Esophagus squamous epithelium (tissue), 5 donors: ENCODE results near the gene PPARA. TPM values are rescaled to one million over a fixed set of nuclear protein-coding genes. Genes with fewer than 3 reads are reported as not detected.

Experiments used
- DNase-seq: peaks from one replicate; lab custom pipeline; 2025; lab: John Stamatoyannopoulos, UW
- H3K27ac ChIP-seq, 4 donors: fragments of 200-600 bp; sonication (generic); one replicate each; pipeline ENCODE4 v1.5.1; 2016 to 2019; ENCODE audit warnings: mild to moderate bottlenecking in 1 of 4
- H3K27me3 ChIP-seq, 4 donors: fragments of 200-600 bp; sonication (generic); 1 replicate in 3 of 4; 2 replicates in 1 of 4; pipeline versions ENCODE4 v1.5.1 to v1.6.0; 2017 to 2021; ENCODE audit warnings: antibody characterized with exemption in 1 of 4
- H3K36me3 ChIP-seq, 3 donors: fragments of 200-600 bp; sonication (generic); one replicate each; pipeline ENCODE4 v1.5.1; 2016 to 2019
- H3K4me1 ChIP-seq, 3 donors: fragments of 200-600 bp; sonication (generic); one replicate each; pipeline ENCODE4 v1.5.1; 2017 to 2019
- H3K4me3 ChIP-seq, 4 donors: fragments of 200-600 bp; sonication (generic); 1 replicate in 3 of 4; 2 replicates in 1 of 4; pipeline ENCODE4 v1.5.1; 2016 to 2019; ENCODE audit warnings: mild to moderate bottlenecking in 2 of 4, moderate library complexity in 1 of 4
- H3K9me3 ChIP-seq, 3 donors: fragments of 200-600 bp; sonication (generic); one replicate each; pipeline ENCODE4 v1.5.1; 2016 to 2019
- CTCF ChIP-seq, 6 experiments: fragments of 450-650 bp in 4 of 6; fragments of 200-600 bp in 2 of 6; sonication (generic) in 2 of 6; IDR thresholded peaks; one replicate each; pipeline ENCODE4 v1.5.1; 2016 to 2019; ENCODE audit warnings: antibody characterized with exemption in 6 of 6, mild to moderate bottlenecking in 4 of 6, moderate library complexity in 4 of 6
- POLR2A ChIP-seq, 4 donors: fragments of 450-650 bp; IDR thresholded peaks; one replicate each; pipeline ENCODE4 v1.6.1; 2017; ENCODE audit warnings: antibody characterized with exemption in 4 of 4, mild to moderate bottlenecking in 4 of 4, moderate library complexity in 3 of 4
- WGBS, 2 donors: methylation state at CpG; one replicate each; pipeline ENCODE4 v1.1.5; 2018; 5-methylcytosine and 5-hydroxymethylcytosine counted together
- intact Hi-C: fragments of 100-400 bp; cut with DNase I; formaldehyde crosslinking; loops from one replicate; pipeline ENCODE4 v1.15.0; 2022
- total RNA-seq, 4 donors: library from RNA; depleted of rRNA; stranded (reverse); fragments of >200 nt; gene quantifications; one replicate each; pipeline ENCODE4 v1.1.0, GENCODE V29; 2016
- donor health status: DM: yes; HTN: yes; CAD: no.

Gene PPARA
- total RNA-seq, 4 donors from 2014 or later, result 7.7 to 18.5 (median 10.1) TPM

GRCh38 chr22:46280999-46281623 lies 130.8 kb downstream of the PPARA start:
- no peak for DNase-seq
- Histone ChIP-seq H3K27me3 (no peaks in the 10 kb centered on the region), H3K4me3 (no peak overlapping the region), H3K4me1 (peaks cover 0 to 21% (median 0%) of the 10 kb centered on the region in 3 donors), H3K27ac (peak overlapping the region in 1 of 4 donors; percentile 38), H3K9me3 (no peaks in the 10 kb centered on the region), H3K36me3 (peaks cover 8 to 100% (median 24%) of the 10 kb centered on the region in 3 donors)
- 68 to 90% methylated on average over 11 to 15 of the region's 19 CpGs for WGBS, 2 donors
- intact Hi-C loops, result no loop called here
- TF ChIP-seq CTCF (IDR thresholded peaks at IDR 0.05) (no peak), POLR2A (IDR thresholded peaks at IDR 0.05) (no peak)

- intact Hi-C loops, result no loop called here
- Histone ChIP-seq H3K36me3 (peaks cover 8 to 100% (median 23%) of the 10 kb centered on the region in 3 donors), H3K4me3 (no peak overlapping the region), H3K27me3 (no peaks in the 10 kb centered on the region), H3K9me3 (no peaks in the 10 kb centered on the region), H3K4me1 (peaks cover 0 to 21% (median 0%) of the 10 kb centered on the region in 3 donors), H3K27ac (no peak overlapping the region)
- DNase-seq, result no peak
- 60 to 88% methylated on average over 1 to 11 of the region's 13 CpGs for WGBS, 2 donors
- TF ChIP-seq POLR2A (IDR thresholded peaks at IDR 0.05) (no peak), CTCF (IDR thresholded peaks at IDR 0.05) (no peak)
Observed at GRCh38 chr22:46281866-46282678, 131.7 kb downstream of the PPARA start.

GRCh38 chr22:46286006-46286405 lies 135.7 kb downstream of the PPARA start:
- no peaks in the 10 kb centered on the region for H3K27me3 ChIP-seq
- H3K9me3 ChIP-seq, result no peaks in the 10 kb centered on the region
- H3K4me3 ChIP-seq, result no peak overlapping the region
- peaks cover 0 to 98% (median 3%) of the 10 kb centered on the region in 3 donors for H3K36me3 ChIP-seq
- 92% methylated on average over 3 of the region's 3 CpGs; no CpG with 5 or more reads in 1 of the 2 donors for WGBS, 2 donors
- H3K27ac ChIP-seq, result no peak overlapping the region
- intact Hi-C loops, result no loop called here
- DNase-seq, result no peak
- TF ChIP-seq CTCF (IDR thresholded peaks at IDR 0.05), result no peak
- TF ChIP-seq POLR2A (IDR thresholded peaks at IDR 0.05), result no peak
- peaks cover 0 to 19% (median 10%) of the 10 kb centered on the region in 3 donors for H3K4me1 ChIP-seq

GRCh38 chr22:46286941-46287872 lies 136.9 kb downstream of the PPARA start:
- intact Hi-C loops, result no loop called here
- Histone ChIP-seq H3K9me3 (peaks cover 0 to 5% (median 0%) of the 10 kb centered on the region in 3 donors), H3K4me3 (peak overlapping the region in 2 of 4 donors; percentile 21 to 52), H3K36me3 (peaks cover under 1 to 98% (median 2%) of the 10 kb centered on the region in 3 donors), H3K27ac (peak overlapping the region in 3 of 4 donors; percentile 36 to 53 (median 49)), H3K4me1 (peaks cover 0 to 18% (median 10%) of the 10 kb centered on the region in 3 donors), H3K27me3 (no peaks in the 10 kb centered on the region)
- 91% methylated on average over 7 of the region's 15 CpGs; no CpG with 5 or more reads in 1 of the 2 donors for WGBS, 2 donors
- DNase-seq, result no peak
- TF ChIP-seq CTCF (IDR thresholded peaks at IDR 0.05) (no peak), POLR2A (IDR thresholded peaks at IDR 0.05) (no peak)
